Stimulated activated naive CD8-positive, alpha-beta T cell treated with anti-CD3 and anti-CD28 coated beads, Interleukin-15, Interleukin-2, amounts not matched to agents 100 U/mL and 50 U/mL, for 24 hours (primary cell): ENCODE results near the gene CACNB4.

Source experiments
- ATAC-seq: fragments of 150-1000 bp; cut with Tn5 transposase; one replicate; pipeline ENCODE4 v1.10.0; 2021
- DNase-seq: peaks from one replicate; pipeline ENCODE4 v3.0.0; 2021

Gene CACNB4

GRCh38 chr2:151974988-151975387 is 123.9 kb downstream of the CACNB4 start:
- DNase-seq = no peak
- no peak for ATAC-seq

DNA sequence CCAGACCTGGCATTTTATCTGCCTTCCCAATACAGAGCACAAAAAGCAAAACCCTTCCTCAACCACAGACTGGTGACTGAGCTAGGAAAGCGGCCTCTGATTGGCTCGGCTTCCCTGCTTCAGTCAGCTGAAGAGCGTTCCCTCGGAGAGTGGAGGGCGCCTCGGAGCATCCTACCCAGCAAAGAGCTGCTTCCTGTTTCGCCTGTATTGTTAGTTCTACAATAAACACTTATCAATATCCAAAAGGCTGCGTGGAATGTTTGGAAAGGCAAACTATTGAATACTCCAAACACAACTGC is 125.0 kb downstream of the CACNB4 start:
- DNase-seq (no peak), ATAC-seq (no peak)

GRCh38 chr2:151973013-151973900 is 125.6 kb downstream of the CACNB4 start:
- no peak for ATAC-seq

GRCh38 chr2:151972241-151973012 is 126.4 kb downstream of the CACNB4 start:
- no peak for DNase-seq
- no peak for ATAC-seq

More at GRCh38 chr2:151973013-151973900, 125.6 kb downstream of the CACNB4 start:
- no peak for DNase-seq

DNA sequence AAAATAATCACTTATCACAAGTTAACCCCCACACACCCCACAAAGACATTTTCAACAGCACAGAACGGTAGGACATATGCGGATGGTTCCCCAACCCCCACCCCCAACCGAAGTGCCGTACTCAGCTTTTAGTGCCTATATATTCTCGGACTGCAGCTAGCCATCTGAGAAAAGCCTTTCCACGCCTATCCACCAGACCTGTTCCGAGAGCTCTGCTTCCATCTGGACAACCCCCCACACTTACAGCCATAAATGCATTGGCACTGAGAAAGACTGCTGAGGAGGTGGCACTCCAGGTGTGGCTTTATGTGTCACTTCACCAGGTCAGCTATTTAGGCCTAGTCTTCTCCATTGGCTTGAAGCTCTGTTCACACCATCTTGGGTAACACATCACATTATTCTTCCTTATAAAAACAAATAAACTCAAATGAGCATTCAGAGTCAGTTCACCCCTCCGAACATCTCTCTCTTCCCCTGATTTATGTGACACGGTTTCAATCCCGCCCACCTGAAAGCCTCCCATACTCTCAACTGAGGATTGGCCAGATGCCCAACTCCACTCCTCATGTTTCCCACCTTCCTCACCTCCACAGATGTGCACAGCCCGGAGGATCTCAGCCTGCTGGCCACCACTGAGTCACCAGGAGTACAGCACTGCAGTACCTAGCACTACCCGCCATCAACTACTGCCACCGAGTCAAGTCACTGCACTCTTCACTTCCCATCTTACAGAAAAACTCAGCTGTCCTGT is 127.4 kb downstream of the CACNB4 start:
- no peak for DNase-seq
- ATAC-seq = no peak

GRCh38 chr2:151968770-151969470 is 129.9 kb downstream of the CACNB4 start:
- DNase-seq (no peak), ATAC-seq (no peak)

GRCh38 chr2:151967829-151968722 is 130.8 kb downstream of the CACNB4 start:
- ATAC-seq (no peak), DNase-seq (no peak)

DNA sequence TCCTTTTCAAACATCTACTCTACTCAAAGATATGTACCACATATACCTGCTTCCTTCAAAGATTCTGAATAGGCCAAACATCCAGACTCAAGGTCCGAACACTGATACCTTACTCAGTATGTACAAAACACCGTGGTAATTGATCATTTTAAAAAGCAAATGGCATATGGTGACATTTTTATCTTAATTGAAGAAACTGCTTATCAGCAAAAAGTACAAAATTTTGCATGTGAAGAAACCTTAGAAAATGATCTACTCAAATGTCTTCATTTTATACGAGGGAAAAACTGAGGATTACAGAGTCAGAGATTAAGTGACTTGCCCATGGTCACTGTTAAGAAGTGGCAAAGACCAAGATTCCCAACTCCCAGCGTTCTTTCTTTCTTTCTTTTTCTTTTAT is 133.0 kb downstream of the CACNB4 start:
- ATAC-seq (no peak), DNase-seq (no peak)

GRCh38 chr2:151961558-151961957 is 137.3 kb downstream of the CACNB4 start:
- ATAC-seq = no peak
- DNase-seq = no peak

DNA sequence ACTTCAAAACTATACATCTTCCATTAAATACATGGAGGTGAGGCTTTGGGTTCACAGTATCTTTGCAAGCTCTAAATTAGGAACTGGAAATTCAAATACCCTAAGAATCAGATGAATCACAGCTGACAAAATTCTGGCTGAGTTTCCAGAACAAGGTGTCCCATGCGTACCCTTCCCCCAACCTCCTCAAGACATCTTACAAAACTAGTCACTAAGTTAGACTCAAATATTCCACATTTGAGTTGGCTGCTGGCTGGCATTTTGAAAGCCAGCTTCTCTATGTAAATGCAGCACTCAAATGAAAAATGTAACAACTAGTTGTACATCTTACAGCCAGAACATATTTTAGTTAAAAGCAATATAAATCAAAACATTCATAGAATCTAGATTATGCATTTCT is 139.6 kb downstream of the CACNB4 start:
- ATAC-seq = no peak

DNA sequence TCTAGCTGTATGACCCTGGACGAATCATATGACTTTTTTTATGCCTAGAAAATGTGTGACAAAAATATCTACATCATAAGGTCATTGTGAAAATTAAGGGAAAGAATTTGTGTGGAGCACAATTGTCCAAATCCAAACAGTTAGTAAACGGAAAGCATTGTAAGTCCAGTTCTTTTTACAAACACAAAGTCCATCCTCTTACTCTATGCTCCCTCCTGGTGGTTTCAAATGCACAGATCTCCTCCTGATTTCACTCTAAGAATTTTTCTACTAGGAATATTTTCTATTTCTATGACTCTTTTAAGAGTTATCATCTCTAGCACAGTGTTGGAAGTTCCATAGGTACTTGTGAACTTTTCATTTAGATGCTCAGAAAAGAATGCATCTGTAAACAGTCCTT is 145.4 kb downstream of the CACNB4 start:
- ATAC-seq = no peak
- DNase-seq = no peak

More for the DNA sequence above, 139.6 kb downstream of the CACNB4 start:
- no peak for DNase-seq

GRCh38 chr2:151952691-151953456 is 146.0 kb downstream of the CACNB4 start:
- DNase-seq (no peak), ATAC-seq (no peak)

- DNase-seq = no peak
- no peak for ATAC-seq
These were observed 151.1 kb downstream of the CACNB4 start for GRCh38 chr2:151947813-151948165.

DNA sequence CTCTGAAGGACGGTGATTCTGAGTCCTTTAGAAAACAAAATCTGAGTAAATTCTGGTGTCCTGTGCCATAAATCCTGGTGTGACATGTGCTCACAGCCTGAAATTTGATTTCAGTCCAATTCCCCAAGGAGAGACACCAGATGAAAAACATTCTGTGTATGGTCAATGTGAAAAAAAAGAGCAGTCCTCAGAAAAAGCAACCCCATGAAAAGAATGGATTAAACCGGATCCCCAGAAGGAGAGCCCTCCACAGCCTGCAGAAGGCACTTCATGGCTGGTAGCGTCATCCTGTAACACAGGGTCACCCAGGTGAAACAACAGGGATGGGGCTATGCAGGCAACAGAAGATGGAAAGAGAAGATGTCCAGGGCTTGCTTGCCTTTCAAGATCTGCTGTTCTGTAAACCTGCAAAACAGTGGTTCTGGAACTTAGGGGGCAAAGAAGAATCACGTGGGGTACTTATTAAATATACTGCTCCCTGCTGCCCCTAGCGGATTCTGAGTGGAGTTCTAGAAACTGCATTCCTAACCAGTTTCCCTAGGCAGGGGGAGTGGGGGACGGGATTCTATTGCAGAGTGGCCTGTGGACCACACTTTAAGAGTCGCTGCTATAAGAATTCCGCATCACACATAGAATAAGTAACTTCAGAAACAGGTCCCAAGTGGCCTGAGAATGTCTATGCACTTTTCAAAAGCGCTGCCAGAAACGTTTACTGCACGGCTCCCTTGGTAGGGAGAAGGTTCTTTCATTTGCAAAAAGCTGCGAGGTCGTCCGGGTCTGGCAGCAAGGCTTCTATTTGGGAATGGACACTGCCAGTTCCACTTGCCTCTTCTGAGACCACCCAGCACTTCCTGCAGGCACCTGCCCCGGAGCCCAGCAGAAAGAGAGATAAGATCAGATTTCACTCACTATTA is 151.7 kb downstream of the CACNB4 start:
- peak; percentile 63 for ATAC-seq

GRCh38 chr2:151946250-151946884 is 152.5 kb downstream of the CACNB4 start:
- no peak for DNase-seq

More for the DNA sequence above, 151.7 kb downstream of the CACNB4 start:
- DNase-seq = peak; percentile 50

DNA sequence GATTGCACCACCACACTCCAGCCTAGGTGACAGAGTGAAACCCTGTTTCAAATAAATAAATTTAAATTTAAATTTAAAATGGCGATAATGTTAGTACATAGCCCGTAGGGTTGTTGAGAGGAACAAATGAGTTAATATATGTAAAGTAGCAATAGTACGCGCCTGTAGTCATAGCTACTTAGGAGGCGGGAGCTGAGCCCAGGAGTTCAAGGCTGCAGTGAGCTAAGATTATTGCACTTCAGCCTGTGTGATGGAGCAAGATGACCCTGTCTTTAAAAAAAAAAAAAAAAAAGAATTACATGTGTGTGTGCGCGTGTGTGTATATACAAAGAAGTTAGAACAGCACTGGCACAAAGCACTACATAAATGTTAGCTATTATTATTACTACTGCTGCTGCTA is 153.2 kb downstream of the CACNB4 start:
- ATAC-seq = no peak
- no peak for DNase-seq

More at GRCh38 chr2:151946250-151946884, 152.5 kb downstream of the CACNB4 start:
- no peak for ATAC-seq

GRCh38 chr2:151945186-151945585 is 153.7 kb downstream of the CACNB4 start:
- DNase-seq = no peak

DNA sequence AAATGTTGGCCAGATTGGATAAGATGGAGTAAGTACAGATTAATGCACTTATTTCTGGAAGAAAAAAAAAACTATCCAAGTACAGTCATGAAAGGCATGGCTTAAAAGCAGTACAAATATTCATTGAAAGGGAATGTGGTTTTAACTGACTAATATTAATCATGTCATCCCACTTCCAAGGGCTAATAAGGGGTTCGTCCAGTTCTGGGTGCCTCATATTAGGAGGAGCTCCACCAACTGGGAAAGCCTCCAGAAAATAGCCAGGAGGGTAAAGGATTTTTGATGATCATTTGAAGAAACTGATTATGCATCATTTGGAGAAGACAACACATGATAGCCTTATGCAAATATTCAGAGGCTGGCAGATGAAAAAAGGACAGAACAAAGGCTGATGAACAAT is 155.4 kb downstream of the CACNB4 start:
- DNase-seq (no peak), ATAC-seq (no peak)

More at GRCh38 chr2:151945186-151945585, 153.7 kb downstream of the CACNB4 start:
- no peak for ATAC-seq
